GM19025 (cell line): ENCODE results near the gene C12orf57.

Experiments used
- ATAC-seq: cut with Tn5 transposase; IDR thresholded peaks from one replicate; pipeline ENCODE4 v1.9.1; 2021; ENCODE audit warnings: mild to moderate bottlenecking, low read depth, moderate library complexity; ENCODE audit not compliant: unreplicated experiment

Gene C12orf57

DNA sequence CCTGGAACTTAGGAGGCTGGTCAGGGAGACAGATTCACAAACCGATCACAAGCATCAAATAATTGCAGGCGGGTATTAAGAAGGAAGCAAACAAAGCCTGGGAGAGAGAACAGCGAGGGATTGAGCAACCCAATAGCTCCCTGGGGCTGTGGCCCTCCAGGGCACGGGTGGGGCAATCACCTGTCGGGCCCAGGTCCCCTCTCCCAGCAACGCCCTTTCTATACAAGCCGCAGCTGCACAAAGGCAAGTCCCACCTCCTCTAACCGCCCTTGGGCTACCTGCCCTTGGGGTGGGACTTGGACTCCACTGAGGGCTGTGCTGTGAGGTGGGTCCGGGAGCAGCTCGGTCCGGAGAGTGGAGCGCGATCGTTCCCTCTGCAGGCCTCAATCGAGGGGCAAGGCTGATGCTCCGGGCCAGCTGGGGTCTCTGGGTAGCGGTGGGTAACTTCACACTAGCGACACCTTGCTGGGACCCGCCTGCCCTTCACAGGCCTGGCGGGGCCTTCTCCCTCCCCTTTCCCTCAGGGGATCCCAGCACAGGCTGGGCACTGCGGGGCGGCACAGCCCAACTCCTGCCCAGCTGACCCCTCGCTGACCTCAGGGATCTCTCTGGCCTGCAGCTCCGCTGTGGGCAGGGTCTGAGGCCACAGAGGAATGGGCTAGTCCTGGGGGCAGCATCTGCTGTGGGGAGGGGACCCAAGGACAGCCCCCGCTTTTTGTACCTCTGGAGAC lies 18.6 kb downstream of the C12orf57 start:
- ATAC-seq = no peak

DNA sequence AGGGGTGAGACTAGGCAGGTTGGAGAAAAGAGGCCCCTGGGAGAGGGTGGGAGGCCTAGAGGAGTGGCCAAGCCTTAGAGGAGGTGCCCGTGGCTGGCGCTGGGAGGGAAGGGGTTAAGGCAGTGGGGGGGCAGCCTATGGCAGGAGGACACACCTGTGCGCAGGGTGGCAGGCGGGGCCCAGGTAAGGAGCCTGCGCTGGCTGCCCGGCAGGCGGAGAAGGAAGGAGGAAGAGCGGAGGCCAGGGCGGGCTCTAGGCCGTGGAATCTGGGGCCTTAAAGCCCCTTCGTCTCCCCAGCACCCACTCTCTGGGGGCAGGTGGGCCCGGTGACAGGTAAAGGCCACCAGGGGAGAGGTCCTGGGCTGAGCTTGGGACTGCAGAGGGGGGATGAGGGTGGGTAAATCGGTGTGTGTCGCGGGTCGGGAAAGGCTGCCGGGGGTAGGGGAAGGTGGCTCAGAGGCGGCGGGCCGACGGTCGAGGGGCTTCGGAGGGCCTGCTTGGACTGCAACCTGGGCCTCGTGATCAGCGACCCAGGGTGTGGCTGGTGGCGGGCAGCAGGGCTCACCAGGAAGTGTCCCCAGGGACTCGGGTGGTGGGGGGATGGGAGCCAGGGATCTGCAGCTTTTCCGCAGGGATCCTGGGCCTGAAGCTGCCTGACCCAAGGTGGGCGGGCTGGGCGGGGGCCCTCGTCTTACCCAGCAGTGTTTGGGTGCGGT lies 19.4 kb downstream of the C12orf57 start:
- ATAC-seq = no peak

DNA sequence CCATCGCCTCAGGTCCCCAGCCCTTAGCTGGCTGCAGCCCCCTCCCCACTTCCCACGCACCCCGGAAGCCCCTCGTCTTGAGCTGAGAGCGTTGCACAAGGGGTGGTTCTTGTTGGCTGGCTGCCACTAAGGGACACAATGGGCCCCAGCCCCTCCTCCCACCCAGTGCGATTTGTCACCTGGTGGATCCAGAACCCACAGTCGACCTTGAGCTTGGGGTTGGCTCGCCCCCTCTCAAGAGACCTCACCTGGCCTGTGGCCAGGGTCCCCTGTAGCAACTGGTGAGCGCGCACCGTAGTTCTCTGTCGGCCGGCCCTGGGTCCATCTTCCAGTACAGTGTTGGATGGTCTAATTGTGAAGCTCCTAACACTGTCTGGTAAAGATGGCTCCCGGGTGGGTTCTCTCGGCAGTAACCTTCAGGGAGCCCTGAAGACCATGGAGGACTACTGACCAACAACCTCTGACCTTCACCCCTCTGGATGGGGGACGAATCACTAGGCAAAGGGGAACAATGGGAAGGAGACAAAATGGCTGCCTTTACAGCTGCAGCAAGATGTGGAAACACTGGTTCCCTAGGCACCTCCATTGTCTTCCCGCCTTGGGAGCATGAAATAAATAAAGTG lies 20.1 kb downstream of the C12orf57 start:
- no peak for ATAC-seq

GRCh38 chr12:6964605-6965025 lies 20.8 kb downstream of the C12orf57 start:
- no peak for ATAC-seq

DNA sequence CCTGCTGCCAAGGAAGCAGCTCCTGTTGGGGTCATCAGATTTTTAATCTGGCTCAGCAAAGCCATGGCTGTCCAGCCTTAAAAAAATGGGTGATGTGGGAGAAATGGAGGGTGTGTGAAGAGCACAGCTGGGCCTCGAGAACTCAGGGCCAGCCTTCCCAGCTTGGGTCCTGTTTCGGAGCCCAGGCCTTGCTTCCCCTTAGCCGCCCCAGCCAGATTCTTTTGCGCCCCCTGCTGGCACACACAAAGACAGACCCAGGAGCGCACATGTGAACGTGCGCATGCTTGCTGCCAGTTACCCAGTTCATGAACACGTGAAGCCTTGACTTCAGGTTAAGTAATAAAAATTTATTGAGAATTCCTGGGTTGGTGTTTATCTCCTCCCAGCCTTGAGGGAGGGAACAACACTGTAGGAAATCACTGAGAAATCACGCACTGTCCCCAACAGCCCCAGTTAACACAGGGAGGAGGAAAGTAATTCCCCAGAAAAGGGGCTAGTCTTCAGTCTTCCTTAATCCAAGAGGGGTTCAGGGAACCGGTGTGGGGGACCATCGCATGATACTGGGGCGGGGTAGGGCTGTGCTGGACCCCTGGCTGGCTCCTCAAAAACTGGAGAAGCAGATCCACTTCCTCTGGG lies 21.3 kb downstream of the C12orf57 start:
- peak; percentile 42 for ATAC-seq

DNA sequence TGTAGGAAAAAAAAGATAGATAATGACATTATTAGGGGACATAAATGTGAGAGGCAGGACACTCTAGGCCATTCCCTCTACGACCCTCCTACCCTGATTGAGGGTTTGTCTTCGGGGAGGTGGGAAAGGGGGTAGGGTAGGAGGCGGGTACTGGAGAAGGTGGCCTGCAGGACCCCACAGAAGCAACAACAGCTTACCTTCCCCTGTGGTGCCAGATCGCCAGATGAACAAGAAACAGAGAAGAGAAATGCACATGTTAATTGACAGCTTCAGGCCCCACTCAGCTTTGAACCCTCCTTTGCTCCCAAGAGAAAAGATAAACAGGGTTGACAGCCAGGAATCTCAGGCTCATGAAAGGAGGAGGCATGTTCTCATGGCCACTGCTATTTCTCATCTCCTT lies 21.9 kb downstream of the C12orf57 start:
- no peak for ATAC-seq

DNA sequence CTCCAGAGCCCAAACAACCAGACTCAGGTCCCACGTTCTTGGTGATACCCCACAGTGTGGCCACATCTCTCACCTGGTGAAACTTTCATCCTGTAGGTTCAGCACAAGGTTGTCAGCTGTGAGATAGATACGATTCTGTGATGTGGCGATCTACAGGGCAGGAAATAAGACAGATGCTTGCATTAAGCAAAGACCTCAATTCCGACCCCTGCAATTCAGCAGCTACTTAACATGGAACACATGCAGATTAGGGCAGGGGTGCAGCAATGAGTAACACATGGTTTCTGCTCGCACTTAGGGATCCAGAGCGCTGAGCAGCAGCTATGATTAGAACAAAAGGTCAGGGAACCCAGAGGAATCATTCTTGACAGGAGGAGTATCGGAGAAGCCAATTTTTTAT lies 22.5 kb downstream of the C12orf57 start:
- no peak for ATAC-seq

DNA sequence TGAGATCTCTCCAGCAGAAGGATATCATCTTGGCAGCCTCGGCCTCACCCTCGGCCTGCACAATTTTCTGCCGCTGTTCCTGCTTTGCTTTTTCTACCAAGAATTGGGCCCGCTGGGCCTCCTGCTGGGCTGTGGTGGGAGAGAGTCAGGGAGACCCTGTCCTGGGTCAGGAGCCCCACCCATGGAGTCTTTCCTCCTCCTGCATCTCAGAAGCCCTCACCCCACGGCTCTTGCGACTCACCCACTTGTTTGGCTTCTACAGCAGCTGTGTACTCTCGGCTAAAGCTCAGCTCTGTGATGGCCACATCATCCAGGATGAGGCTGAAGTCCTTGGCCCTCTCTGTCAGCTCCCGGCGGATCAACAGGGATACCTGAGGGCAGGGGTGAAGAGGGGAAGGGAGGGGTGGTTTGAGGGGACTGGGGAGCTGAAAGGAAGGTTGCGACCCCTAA lies 23.9 kb downstream of the C12orf57 start:
- ATAC-seq = no peak

GRCh38 chr12:6968426-6968825 lies 24.6 kb downstream of the C12orf57 start:
- no peak for ATAC-seq

DNA sequence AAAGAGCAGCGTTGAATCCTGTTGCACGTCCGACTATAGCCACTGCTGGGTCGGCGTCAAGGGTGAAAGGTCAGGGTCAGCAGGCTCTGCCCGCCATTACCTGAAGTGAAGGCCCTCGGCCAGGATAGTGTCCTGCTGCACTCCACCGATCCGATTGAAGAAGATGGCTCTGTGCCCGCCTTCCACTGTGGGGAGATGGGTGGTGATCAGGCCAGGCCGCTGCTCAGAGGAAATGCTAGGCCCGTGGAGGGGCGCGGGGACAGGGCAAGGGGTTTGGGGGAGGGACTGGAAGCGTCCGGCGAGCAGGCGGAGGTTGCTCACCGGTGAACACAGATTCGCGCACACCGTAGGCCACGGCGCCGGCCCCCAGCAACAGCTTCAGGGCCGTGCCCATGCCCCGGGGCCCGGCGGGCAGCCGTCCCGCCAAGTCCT lies 26.3 kb downstream of the C12orf57 start:
- ATAC-seq = peak; percentile 31

GRCh38 chr12:6974180-6974579 lies 30.4 kb downstream of the C12orf57 start:
- no peak for ATAC-seq

DNA sequence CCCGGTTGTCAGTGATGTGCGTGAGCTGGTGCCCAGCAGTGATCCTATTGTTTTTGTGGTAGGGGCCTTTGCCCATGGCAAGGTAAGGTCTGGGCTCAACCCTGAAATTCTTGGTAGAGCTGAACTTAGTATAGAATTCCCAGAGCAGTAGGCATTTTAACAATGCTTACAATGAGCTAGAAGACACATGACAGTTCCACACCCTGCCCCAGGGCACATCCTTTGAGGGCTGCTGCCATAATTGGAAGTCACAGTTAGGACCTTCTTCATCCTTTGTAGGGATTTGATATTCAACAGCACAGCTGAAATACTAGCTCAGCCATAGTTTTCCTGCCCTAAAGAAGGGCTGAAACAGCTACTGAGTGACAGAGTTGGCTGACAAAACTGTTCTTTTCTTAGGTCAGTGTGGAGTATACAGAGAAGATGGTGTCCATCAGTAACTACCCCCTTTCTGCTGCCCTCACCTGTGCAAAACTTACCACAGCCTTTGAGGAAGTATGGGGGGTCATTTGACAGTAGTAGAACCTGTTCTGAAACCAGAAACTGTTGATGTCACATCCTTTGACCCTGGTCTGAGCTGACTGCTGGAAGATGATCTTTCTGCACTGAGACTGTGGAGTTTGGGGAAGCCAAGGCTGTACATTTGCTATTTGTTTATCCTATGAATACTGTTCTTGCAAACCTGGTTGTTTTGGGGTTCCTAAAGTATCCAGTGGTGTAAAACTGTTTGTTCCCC lies 31.6 kb downstream of the C12orf57 start:
- ATAC-seq = no peak

DNA sequence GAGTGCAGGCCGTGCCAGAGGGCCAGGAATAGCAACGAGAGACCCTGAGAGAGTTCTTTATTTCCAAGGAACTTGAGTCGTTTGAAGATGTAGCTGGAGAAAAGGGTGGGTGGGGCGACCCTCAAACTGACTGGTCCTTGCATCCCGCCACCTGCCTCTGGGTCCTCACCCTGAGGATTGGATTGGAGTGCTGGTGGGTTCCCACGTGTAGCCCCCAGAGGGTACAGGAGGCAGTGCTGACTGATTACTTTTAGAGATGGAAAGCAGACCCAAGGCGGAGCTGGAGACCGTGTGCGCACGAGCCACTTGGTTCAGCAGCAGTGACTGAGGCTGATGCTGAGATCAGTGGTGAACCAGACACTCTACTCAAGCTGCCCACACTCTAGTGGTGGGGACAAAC lies 33.8 kb downstream of the C12orf57 start:
- ATAC-seq = no peak

- no peak for ATAC-seq
Measured at GRCh38 chr12:6978188-6978587, 34.4 kb downstream of the C12orf57 start.

DNA sequence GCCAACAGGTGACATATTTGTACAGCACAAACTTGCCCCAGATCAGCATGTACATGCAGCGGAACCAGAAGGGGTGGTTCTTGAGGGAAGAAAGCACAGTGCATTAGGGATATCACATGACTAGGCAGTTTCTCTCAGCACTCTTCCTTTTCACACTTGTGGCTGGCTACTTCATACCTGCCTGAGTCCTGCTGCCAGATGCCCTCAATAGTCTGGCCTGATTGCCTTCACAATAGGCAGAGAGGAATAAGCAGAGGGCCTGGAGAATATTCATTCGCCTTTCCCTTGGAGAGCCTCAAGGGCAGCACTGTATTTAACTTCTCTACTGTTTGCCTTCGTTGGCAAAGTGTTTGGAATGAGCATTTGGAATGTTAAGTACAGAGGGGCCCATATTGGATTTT lies 34.8 kb downstream of the C12orf57 start:
- ATAC-seq = no peak

GRCh38 chr12:6979021-6979420 lies 35.2 kb downstream of the C12orf57 start:
- ATAC-seq = no peak

DNA sequence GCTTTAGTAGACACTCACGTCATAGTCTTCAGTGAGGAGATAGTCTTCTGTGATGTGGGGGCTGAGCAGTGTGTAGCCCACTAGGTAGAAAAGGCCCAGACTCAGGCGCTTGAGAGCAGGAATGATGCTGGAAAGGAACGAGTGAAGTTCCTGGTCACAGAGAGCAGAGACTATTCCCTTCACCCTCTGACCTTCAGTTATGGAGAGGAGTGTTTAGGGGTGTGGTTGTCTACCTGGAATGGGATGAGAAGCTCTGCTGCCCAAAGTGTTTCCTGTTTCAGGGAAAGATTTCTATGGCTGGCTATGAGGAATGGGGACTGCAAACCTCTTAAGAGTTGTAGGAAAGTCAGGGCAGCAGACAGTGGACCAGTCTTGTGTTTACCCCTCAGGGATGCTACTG lies 35.6 kb downstream of the C12orf57 start:
- no peak for ATAC-seq

DNA sequence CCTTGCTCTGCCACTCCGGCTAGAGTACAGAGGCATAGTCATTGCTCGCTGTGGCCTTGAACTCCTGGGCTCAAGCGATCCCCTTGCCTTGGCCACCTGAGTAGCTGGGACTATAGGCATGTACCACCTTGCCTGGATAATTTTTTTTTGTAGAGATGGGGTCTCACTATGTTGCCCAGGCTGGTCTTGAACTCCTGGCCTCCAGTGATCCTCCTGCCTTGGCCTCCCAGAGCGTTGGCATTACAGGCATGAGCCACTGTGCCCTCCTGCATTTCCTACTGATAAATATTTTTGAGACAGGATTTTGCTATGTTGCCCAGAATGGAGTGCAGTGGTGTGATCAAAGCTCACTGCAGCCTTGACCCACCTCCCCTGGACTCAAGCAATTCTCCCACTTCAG lies 36.3 kb downstream of the C12orf57 start:
- ATAC-seq = no peak

- no peak for ATAC-seq
Measured at GRCh38 chr12:6980740-6981139, 36.9 kb downstream of the C12orf57 start.
